Nephron progenitor cell (in vitro differentiated cells): Measurements from ENCODE around the gene PLA2G4D.

Source experiments
- DNase-seq: peaks from one replicate; pipeline ENCODE4 v3.0.0; 2021
- H3K27ac Mint-ChIP-seq: 2 replicates; pipeline ENCODE4 v1.8.0; 2021; ENCODE audit warnings: mild to moderate bottlenecking, moderate library complexity, mixed read lengths
- H3K27me3 Mint-ChIP-seq: 2 replicates; pipeline ENCODE4 v1.8.0; 2021; ENCODE audit warnings: mild to moderate bottlenecking, low read depth, mixed read lengths; ENCODE audit not compliant: poor library complexity
- H3K36me3 Mint-ChIP-seq: 2 replicates; pipeline ENCODE4 v1.8.0; 2021; ENCODE audit warnings: low read depth, mixed read lengths
- H3K4me1 Mint-ChIP-seq: 2 replicates; pipeline ENCODE4 v1.8.0; 2021; ENCODE audit warnings: mixed read lengths
- H3K4me3 Mint-ChIP-seq: 2 replicates; pipeline ENCODE4 v1.8.0; 2021; ENCODE audit warnings: mild to moderate bottlenecking, moderate library complexity, mixed read lengths
- H3K9me3 Mint-ChIP-seq: 2 replicates; pipeline ENCODE4 v1.8.0; 2021; ENCODE audit warnings: mild to moderate bottlenecking, moderate library complexity, mixed read lengths
- CTCF ChIP-seq: fragments of 200-600 bp; sonication (generic); IDR thresholded peaks from 2 replicates; pipeline ENCODE4 v1.5.0; 2021; ENCODE audit warnings: antibody characterized with exemption

PLA2G4D gene

GRCh38 chr15:42134617-42135245, 40.4 kb upstream of the PLA2G4D start:
- Mint-ChIP-seq H3K27me3 (peaks cover 22% of the 10 kb centered on the region), H3K27ac (no peak overlapping the region), H3K36me3 (no peaks in the 10 kb centered on the region), H3K4me3 (no peak overlapping the region), H3K4me1 (peaks cover 33% of the 10 kb centered on the region), H3K9me3 (peaks cover 11% of the 10 kb centered on the region)
- DNase-seq = no peak
- no peak for TF ChIP-seq CTCF

- Mint-ChIP-seq H3K9me3 (peaks cover 3% of the 10 kb centered on the region), H3K27ac (no peak overlapping the region), H3K27me3 (peaks cover 22% of the 10 kb centered on the region), H3K4me1 (peaks cover 37% of the 10 kb centered on the region), H3K4me3 (no peak overlapping the region), H3K36me3 (no peaks in the 10 kb centered on the region)
- TF ChIP-seq CTCF = peak; percentile 41
- peak; percentile 53 for DNase-seq
Observed at GRCh38 chr15:42133886-42134502, 39.6 kb upstream of the PLA2G4D start.

- Mint-ChIP-seq H3K27me3 (peaks cover 19% of the 10 kb centered on the region), H3K9me3 (no peaks in the 10 kb centered on the region), H3K4me3 (no peak overlapping the region), H3K4me1 (peaks cover 37% of the 10 kb centered on the region), H3K36me3 (no peaks in the 10 kb centered on the region), H3K27ac (no peak overlapping the region)
- no peak for TF ChIP-seq CTCF
- DNase-seq = no peak
Observed at GRCh38 chr15:42133356-42133755, 39.0 kb upstream of the PLA2G4D start.

- DNase-seq = no peak
- H3K27ac Mint-ChIP-seq = no peak overlapping the region
- H3K4me3 Mint-ChIP-seq = no peak overlapping the region
- TF ChIP-seq CTCF = no peak
- H3K27me3 Mint-ChIP-seq = peaks cover 15% of the 10 kb centered on the region
- peaks cover 37% of the 10 kb centered on the region for H3K4me1 Mint-ChIP-seq
- no peaks in the 10 kb centered on the region for H3K36me3 Mint-ChIP-seq
- H3K9me3 Mint-ChIP-seq = no peaks in the 10 kb centered on the region
Observed at GRCh38 chr15:42131826-42132806, 37.8 kb upstream of the PLA2G4D start.

GRCh38 chr15:42131006-42131405, 36.6 kb upstream of the PLA2G4D start:
- Mint-ChIP-seq H3K27ac (no peak overlapping the region), H3K27me3 (peaks cover 10% of the 10 kb centered on the region), H3K4me1 (peaks cover 37% of the 10 kb centered on the region), H3K9me3 (no peaks in the 10 kb centered on the region), H3K36me3 (no peaks in the 10 kb centered on the region), H3K4me3 (no peak overlapping the region)
- no peak for TF ChIP-seq CTCF
- DNase-seq = no peak
